Melanocyte of skin (primary cell): ENCODE measurements around the gene KRT74. TPM values are rescaled to one million over a fixed set of nuclear protein-coding genes. Genes with fewer than 3 reads are reported as not detected.

ENCODE experiments used
- total RNA-seq, 2 donors: library from RNA; depleted of rRNA; stranded (reverse); fragments of >200 nt; gene quantifications; 2 replicates each; pipeline ENCODE4 v1.2.3, GENCODE V29; 2012

Gene KRT74
- total RNA-seq, result not detected

GRCh38 chr12:52573743-52574142, at the start of gene KRT74:
TSS of gene KRT74 (minus strand) at chr12:52573843. CDS start at chr12:52573777, 66 bp downstream.

DNA sequence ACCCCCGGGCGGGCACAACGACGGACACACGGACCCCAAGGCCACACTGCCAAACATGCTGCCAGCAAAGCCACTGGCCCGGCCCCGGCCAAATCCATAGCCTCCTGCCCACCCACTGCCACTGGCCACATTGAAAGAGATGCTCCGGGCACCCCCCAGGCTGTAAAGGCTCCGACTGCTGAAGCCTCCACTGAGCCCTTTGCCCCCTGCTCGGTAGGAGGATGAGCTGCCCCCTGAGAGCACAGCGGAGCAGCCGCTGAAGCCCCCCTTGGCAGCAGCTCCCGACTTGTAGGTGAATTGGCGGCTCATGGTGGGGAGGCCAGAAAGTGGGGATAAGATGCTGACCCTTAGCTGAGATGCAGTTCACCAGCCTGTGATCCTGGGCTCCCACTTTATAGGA, 44.6 kb upstream of the KRT74 start, which contains the start of gene KRT73:
TSS of gene KRT73 (minus strand) at position 344 of the 400 bp plus-strand sequence. CDS start at position 309, 35 bp downstream.

GRCh38 chr12:52600941-52601481, 27.4 kb upstream of the KRT74 start, which contains the start of gene KRT72:
TSS of gene KRT72 (minus strand) at chr12:52601463. CDS start at chr12:52601452, 11 bp downstream.

GRCh38 chr12:52552681-52553195, 20.9 kb downstream of the KRT74 start, which contains the start of gene KRT71:
TSS of gene KRT71 (minus strand) at chr12:52553145. CDS start at chr12:52553077, 68 bp downstream.

GRCh38 chr12:52519826-52520662, 53.6 kb downstream of the KRT74 start, which contains the start of gene KRT5:
TSS of gene KRT5 (minus strand) at chr12:52520394. CDS start at chr12:52520296, 98 bp downstream.

Other genes with a start within 250 kb of the KRT74 start
- not detected for gene KRT85, start 206.4 kb downstream of the KRT74 start, total RNA-seq
- gene KRT84, start 188.2 kb downstream of the KRT74 start, total RNA-seq, result not detected
- gene KRT82, start 167.5 kb downstream of the KRT74 start, total RNA-seq, result not detected
- not detected for gene KRT75, start 139.5 kb downstream of the KRT74 start, total RNA-seq
- under 1 TPM in 1 of 2 donors, not detected in 1; 0.34 TPM for gene KRT6B, start 121.7 kb downstream of the KRT74 start, total RNA-seq
- gene KRT6C, start 100.0 kb downstream of the KRT74 start, total RNA-seq, result not detected
- gene KRT6A, start 80.6 kb downstream of the KRT74 start, total RNA-seq, result 1 to 10 TPM in 1 of 2 donors, not detected in 1; 1.0 TPM
- gene KRT5, start 53.4 kb downstream of the KRT74 start, total RNA-seq, result under 1 TPM in 1 of 2 donors, not detected in 1; 0.69 TPM
- not detected for gene KRT71, start 20.7 kb downstream of the KRT74 start, total RNA-seq
- not detected for gene KRT72, start 27.6 kb upstream of the KRT74 start, total RNA-seq
- not detected for gene KRT73, start 44.7 kb upstream of the KRT74 start, total RNA-seq
- gene KRT2, start 78.4 kb upstream of the KRT74 start, total RNA-seq, result not detected
- not detected for gene KRT1, start 106.6 kb upstream of the KRT74 start, total RNA-seq
- gene KRT77, start 129.7 kb upstream of the KRT74 start, total RNA-seq, result not detected
- not detected for gene KRT76, start 203.5 kb upstream of the KRT74 start, total RNA-seq
- gene KRT3, start 222.3 kb upstream of the KRT74 start, total RNA-seq, result not detected
- gene KRT4, start 240.3 kb upstream of the KRT74 start, total RNA-seq, result not detected